Tibial nerve (tissue), 4 donors: ENCODE results near the gene GRM8.

Experiments
- EP300 ChIP-seq, 2 donors: sonication (generic); formaldehyde crosslinking; IDR thresholded peaks; one replicate each; pipeline ENCODE4 v1.6.1; 2017; ENCODE audit warnings: antibody characterized with exemption in 2 of 2, mild to moderate bottlenecking in 1 of 2
- POLR2A ChIP-seq, 2 donors: fragments of 450-650 bp; IDR thresholded peaks; one replicate each; pipeline ENCODE4 v1.6.1; 2017; ENCODE audit warnings: antibody characterized with exemption in 2 of 2, mild to moderate bottlenecking in 2 of 2, moderate library complexity in 2 of 2
- TF ChIP-seq, protein P1 (sequence below), 5 experiments: fragments of 200-600 bp in 3 of 5; fragments of 450-650 bp in 2 of 5; sonication (generic) in 3 of 5; IDR thresholded peaks; one replicate each; pipeline ENCODE4 v1.5.1; 2016 to 2019; ENCODE audit warnings: antibody characterized with exemption in 5 of 5, mild to moderate bottlenecking in 3 of 5, moderate library complexity in 2 of 5

DNA sequence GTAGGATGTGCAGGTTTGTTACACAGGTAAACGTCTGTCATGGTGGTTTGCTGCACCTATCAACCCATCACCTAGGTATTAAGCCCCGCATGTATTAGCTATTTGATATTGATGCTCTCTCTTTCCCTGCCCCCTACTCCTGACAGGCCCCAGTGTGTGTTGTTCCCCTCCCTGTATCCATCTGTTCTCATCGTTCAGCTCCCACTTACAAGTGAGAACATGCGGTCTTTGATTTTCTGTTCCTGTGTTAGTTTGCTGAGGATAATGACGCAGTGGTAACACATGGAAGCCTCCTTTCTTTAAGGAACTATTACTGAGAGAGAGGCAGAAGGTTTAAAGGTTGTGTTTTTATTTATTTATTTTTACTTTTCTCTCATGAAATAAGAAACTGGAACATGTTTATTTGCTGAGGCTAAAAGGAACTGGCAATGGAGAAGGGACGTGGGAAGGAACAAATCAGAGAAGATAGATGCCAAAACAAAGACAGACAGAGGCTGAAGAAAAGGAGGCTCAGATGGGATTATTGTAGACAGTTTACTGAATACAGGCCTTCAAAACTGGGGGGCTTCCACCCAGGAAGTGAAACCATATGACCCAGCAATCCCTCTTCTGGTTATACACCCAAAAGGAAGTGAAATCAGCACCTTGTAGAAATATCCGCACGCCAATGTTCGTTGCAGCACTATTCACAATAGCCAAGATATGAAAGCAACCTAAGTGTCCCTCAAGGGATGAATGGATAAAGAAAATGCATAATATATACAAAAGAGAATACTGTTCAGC lies 556.3 kb downstream of the GRM8 start:
- TF ChIP-seq, protein P1, sequence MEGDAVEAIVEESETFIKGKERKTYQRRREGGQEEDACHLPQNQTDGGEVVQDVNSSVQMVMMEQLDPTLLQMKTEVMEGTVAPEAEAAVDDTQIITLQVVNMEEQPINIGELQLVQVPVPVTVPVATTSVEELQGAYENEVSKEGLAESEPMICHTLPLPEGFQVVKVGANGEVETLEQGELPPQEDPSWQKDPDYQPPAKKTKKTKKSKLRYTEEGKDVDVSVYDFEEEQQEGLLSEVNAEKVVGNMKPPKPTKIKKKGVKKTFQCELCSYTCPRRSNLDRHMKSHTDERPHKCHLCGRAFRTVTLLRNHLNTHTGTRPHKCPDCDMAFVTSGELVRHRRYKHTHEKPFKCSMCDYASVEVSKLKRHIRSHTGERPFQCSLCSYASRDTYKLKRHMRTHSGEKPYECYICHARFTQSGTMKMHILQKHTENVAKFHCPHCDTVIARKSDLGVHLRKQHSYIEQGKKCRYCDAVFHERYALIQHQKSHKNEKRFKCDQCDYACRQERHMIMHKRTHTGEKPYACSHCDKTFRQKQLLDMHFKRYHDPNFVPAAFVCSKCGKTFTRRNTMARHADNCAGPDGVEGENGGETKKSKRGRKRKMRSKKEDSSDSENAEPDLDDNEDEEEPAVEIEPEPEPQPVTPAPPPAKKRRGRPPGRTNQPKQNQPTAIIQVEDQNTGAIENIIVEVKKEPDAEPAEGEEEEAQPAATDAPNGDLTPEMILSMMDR (IDR thresholded peaks at IDR 0.05): no peak
- TF ChIP-seq POLR2A (IDR thresholded peaks at IDR 0.05): no peak
- TF ChIP-seq EP300 (IDR thresholded peaks at IDR 0.05): no peak
